Hepatocyte (in vitro differentiated cells): ENCODE measurements around the gene MECR. TPM values are rescaled to one million over a fixed set of nuclear protein-coding genes. Genes with fewer than 3 reads are reported as not detected.
A peak's percentile ranks its signal among the peaks of the same experiment; 100 is the strongest.

ENCODE experiments used
- DNase-seq: peaks from one replicate; pipeline ENCODE4 v3.0.0-alpha.2; 2016; ENCODE audit warnings: low spot score
- H2AFZ ChIP-seq: fragments of 200-600 bp; sonication (generic); 2 replicates; pipeline ENCODE4 v1.6.0; 2016; ENCODE audit warnings: antibody characterized with exemption, mild to moderate bottlenecking
- H3K27ac ChIP-seq: fragments of 200-600 bp; sonication (generic); 2 replicates; pipeline ENCODE4 v1.5.1; 2016; ENCODE audit warnings: mild to moderate bottlenecking
- H3K27me3 ChIP-seq: fragments of 200-600 bp; sonication (generic); 2 replicates; pipeline ENCODE4 v1.6.1; 2016
- H3K36me3 ChIP-seq: fragments of 200-600 bp; sonication (generic); replicated peaks from 2 replicates; pipeline ENCODE4 v1.5.1; 2016; ENCODE audit warnings: low read depth; ENCODE audit not compliant: insufficient read depth
- H3K4me1 ChIP-seq: fragments of 200-600 bp; sonication (generic); 2 replicates; pipeline ENCODE4 v1.5.1; 2016; ENCODE audit warnings: mild to moderate bottlenecking, moderate library complexity; ENCODE audit not compliant: insufficient read depth
- H3K4me2 ChIP-seq: fragments of 200-600 bp; sonication (generic); 2 replicates; pipeline ENCODE4 v1.6.0; 2016
- H3K4me3 ChIP-seq: fragments of 200-600 bp; sonication (generic); 2 replicates; pipeline ENCODE4 v1.5.1; 2016; ENCODE audit warnings: mild to moderate bottlenecking
- H3K79me2 ChIP-seq: fragments of 200-600 bp; sonication (generic); 2 replicates; pipeline ENCODE4 v1.6.0; 2017; ENCODE audit warnings: mild to moderate bottlenecking
- H3K9me2 ChIP-seq: fragments of 200-600 bp; sonication (generic); replicated peaks from 2 replicates; pipeline ENCODE4 v1.6.0; 2017; ENCODE audit warnings: mild to moderate bottlenecking; ENCODE audit not compliant: insufficient read depth
- H3K9me3 ChIP-seq: fragments of 200-600 bp; sonication (generic); 2 replicates; pipeline ENCODE4 v1.5.1; 2016; ENCODE audit warnings: low read depth, mild to moderate bottlenecking
- H4K20me1 ChIP-seq: fragments of 200-600 bp; sonication (generic); 2 replicates; pipeline ENCODE4 v1.6.0; 2016; ENCODE audit warnings: mild to moderate bottlenecking; ENCODE audit not compliant: insufficient read depth, poor library complexity, severe bottlenecking
- EZH2 ChIP-seq: fragments of 200-600 bp; sonication (generic); IDR thresholded peaks from 2 replicates; pipeline ENCODE4 v1.6.1; 2016; ENCODE audit warnings: antibody characterized with exemption, mild to moderate bottlenecking, borderline replicate concordance
- EZH2phosphoT487 ChIP-seq: fragments of 200-600 bp; sonication (generic); IDR thresholded peaks from one replicate; pipeline ENCODE4 v1.6.1; 2018; ENCODE audit warnings: antibody characterized with exemption, mild to moderate bottlenecking, low read depth, moderate library complexity; ENCODE audit not compliant: unreplicated experiment, severe bottlenecking
- WGBS: methylation state at CpG from one replicate; pipeline ENCODE4 v1.1.6; 2016; ENCODE audit warnings: low lambda C conversion rate; ENCODE audit errors: missing lambda C conversion rate; 5-methylcytosine and 5-hydroxymethylcytosine counted together
- polyA plus RNA-seq: library from polyadenylated mRNA; unstranded; fragments of >200 nt; fragmentation: Nextera tagmentation; extraction: Ambion mirVana; gene quantifications from 2 replicates; pipeline ENCODE4 v1.2.1, GENCODE V29; 2016
- total RNA-seq: library from RNA; depleted of rRNA; stranded (reverse); fragments of >200 nt; gene quantifications from 2 replicates; pipeline ENCODE4 v1.2.3, GENCODE V29; 2014
- TF ChIP-seq, protein P1 (sequence below): fragments of 200-600 bp; sonication (generic); IDR thresholded peaks from 2 replicates; pipeline ENCODE4 v1.5.1; 2016; ENCODE audit warnings: antibody characterized with exemption, mild to moderate bottlenecking; ENCODE audit not compliant: poor library complexity

The MECR gene
- total and polyA plus RNA-seq, 2 experiments from 2014 or later, result 14.2 to 35.2 TPM

GRCh38 chr1:29197993-29198392 lies 32.7 kb downstream of the MECR start:
- DNase-seq, result no peak
- H3K36me3 ChIP-seq, result no peaks in the 10 kb centered on the region
- peaks cover 13% of the 10 kb centered on the region for H3K4me1 ChIP-seq
- H3K4me2 ChIP-seq, result no peak overlapping the region
- H3K4me3 ChIP-seq, result no peak overlapping the region
- H2AFZ ChIP-seq, result no peak overlapping the region
- TF ChIP-seq, protein P1, sequence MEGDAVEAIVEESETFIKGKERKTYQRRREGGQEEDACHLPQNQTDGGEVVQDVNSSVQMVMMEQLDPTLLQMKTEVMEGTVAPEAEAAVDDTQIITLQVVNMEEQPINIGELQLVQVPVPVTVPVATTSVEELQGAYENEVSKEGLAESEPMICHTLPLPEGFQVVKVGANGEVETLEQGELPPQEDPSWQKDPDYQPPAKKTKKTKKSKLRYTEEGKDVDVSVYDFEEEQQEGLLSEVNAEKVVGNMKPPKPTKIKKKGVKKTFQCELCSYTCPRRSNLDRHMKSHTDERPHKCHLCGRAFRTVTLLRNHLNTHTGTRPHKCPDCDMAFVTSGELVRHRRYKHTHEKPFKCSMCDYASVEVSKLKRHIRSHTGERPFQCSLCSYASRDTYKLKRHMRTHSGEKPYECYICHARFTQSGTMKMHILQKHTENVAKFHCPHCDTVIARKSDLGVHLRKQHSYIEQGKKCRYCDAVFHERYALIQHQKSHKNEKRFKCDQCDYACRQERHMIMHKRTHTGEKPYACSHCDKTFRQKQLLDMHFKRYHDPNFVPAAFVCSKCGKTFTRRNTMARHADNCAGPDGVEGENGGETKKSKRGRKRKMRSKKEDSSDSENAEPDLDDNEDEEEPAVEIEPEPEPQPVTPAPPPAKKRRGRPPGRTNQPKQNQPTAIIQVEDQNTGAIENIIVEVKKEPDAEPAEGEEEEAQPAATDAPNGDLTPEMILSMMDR, result no peak
- TF ChIP-seq EZH2 (no peak), EZH2phosphoT487 (no peak)
- H3K9me3 ChIP-seq, result no peaks in the 10 kb centered on the region
- WGBS, result 91% methylated on average over 12 of the region's 12 CpGs
- no peaks in the 10 kb centered on the region for H4K20me1 ChIP-seq
- no peaks in the 10 kb centered on the region for H3K27me3 ChIP-seq
- H3K79me2 ChIP-seq, result no peaks in the 10 kb centered on the region
- no peaks in the 10 kb centered on the region for H3K9me2 ChIP-seq
- no peak overlapping the region for H3K27ac ChIP-seq

DNA sequence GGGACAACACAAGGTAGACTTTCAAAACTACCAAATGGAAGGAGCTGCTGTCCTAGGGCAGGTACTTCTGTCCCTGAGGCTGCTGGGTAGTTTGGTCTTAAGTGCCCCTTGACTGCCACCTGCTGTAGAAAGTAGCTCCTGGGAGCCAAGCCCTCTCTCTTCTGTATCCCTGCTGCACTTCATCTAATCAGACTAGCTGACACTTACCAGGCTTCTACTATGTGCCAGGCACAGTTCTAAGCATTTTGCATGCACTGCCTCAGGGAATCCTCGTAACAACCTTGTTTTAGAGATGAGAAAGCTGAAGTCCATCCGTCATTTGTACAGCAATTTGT lies 33.2 kb downstream of the MECR start:
- no peak overlapping the region for H3K27ac ChIP-seq
- H3K27me3 ChIP-seq, result no peaks in the 10 kb centered on the region
- WGBS, result 79% methylated on average over 2 of the region's 2 CpGs
- H3K9me2 ChIP-seq, result no peaks in the 10 kb centered on the region
- no peaks in the 10 kb centered on the region for H3K36me3 ChIP-seq
- H2AFZ ChIP-seq, result no peak overlapping the region
- H3K79me2 ChIP-seq, result no peaks in the 10 kb centered on the region
- H3K4me1 ChIP-seq, result peaks cover 13% of the 10 kb centered on the region
- no peak overlapping the region for H3K4me2 ChIP-seq
- TF ChIP-seq EZH2phosphoT487 (no peak), EZH2 (no peak)
- TF ChIP-seq, protein P1, result peak; percentile 50
- peak; percentile 82 for DNase-seq
- no peaks in the 10 kb centered on the region for H4K20me1 ChIP-seq
- no peaks in the 10 kb centered on the region for H3K9me3 ChIP-seq
- H3K4me3 ChIP-seq, result no peak overlapping the region

- Histone ChIP-seq H3K4me3 (no peak overlapping the region), H2AFZ (no peak overlapping the region), H4K20me1 (no peaks in the 10 kb centered on the region), H3K9me2 (no peaks in the 10 kb centered on the region), H3K9me3 (no peaks in the 10 kb centered on the region), H3K27me3 (no peaks in the 10 kb centered on the region), H3K27ac (no peak overlapping the region), H3K79me2 (no peaks in the 10 kb centered on the region), H3K36me3 (no peaks in the 10 kb centered on the region), H3K4me2 (no peak overlapping the region), H3K4me1 (peaks cover 7% of the 10 kb centered on the region)
- TF ChIP-seq, protein P1, result no peak
- TF ChIP-seq EZH2phosphoT487 (no peak), EZH2 (no peak)
- DNase-seq, result no peak
- WGBS, result 56% methylated on average over 7 of the region's 7 CpGs
Observed at GRCh38 chr1:29196863-29197589, 33.7 kb downstream of the MECR start.
